OCI-LY1 (cell line): ENCODE measurements around the gene LMX1B.

Experiments
- H2AFZ ChIP-seq: fragments of 200-600 bp; sonication (generic), shearing (Covaris generic); 2 replicates; pipeline ENCODE4 v1.6.0; 2014; ENCODE audit warnings: antibody characterized with exemption, mild to moderate bottlenecking, low read length
- H3F3A ChIP-seq: fragments of 200-600 bp; sonication (generic), shearing (Covaris generic); 2 replicates; pipeline ENCODE4 v1.6.0; 2014; ENCODE audit warnings: mild to moderate bottlenecking, antibody characterized with exemption, low read length, moderate library complexity; ENCODE audit not compliant: insufficient read depth
- H3K27ac ChIP-seq: fragments of 200-600 bp; sonication (generic); 2 replicates; pipeline ENCODE4 v1.5.1; 2014; ENCODE audit warnings: low read length, mixed run types, mild to moderate bottlenecking, low read depth; ENCODE audit not compliant: poor library complexity, severe bottlenecking
- H3K27me3 ChIP-seq: fragments of 200-600 bp; sonication (generic); 2 replicates; pipeline ENCODE4 v1.6.0; 2014; ENCODE audit warnings: antibody characterized with exemption, mild to moderate bottlenecking, low read length, moderate library complexity; ENCODE audit not compliant: insufficient read depth
- H3K36me3 ChIP-seq: fragments of 200-600 bp; sonication (generic); 2 replicates; pipeline ENCODE4 v1.6.1; 2014; ENCODE audit warnings: mild to moderate bottlenecking, antibody characterized with exemption, low read length, moderate library complexity, mixed read lengths; ENCODE audit not compliant: insufficient read depth
- H3K4me1 ChIP-seq: fragments of 200-600 bp; sonication (generic); 2 replicates; pipeline ENCODE4 v1.5.1; 2014; ENCODE audit warnings: mild to moderate bottlenecking, low read length, moderate library complexity; ENCODE audit not compliant: insufficient read depth, severe bottlenecking
- H3K4me2 ChIP-seq: fragments of 200-600 bp; sonication (generic), shearing (Covaris generic); 2 replicates; pipeline ENCODE4 v1.6.1; 2014; ENCODE audit warnings: low read length
- H3K4me3 ChIP-seq: fragments of 200-600 bp; sonication (generic); 2 replicates; pipeline ENCODE4 v1.5.1; 2014; ENCODE audit warnings: low read length, low read depth, mild to moderate bottlenecking, mixed read lengths; ENCODE audit not compliant: poor library complexity, severe bottlenecking
- H3K79me2 ChIP-seq: fragments of 200-600 bp; shearing (Covaris generic); 2 replicates; pipeline ENCODE4 v1.6.1; 2016; ENCODE audit warnings: mixed run types, low read length, mixed read lengths; ENCODE audit not compliant: insufficient read depth
- H3K9ac ChIP-seq: fragments of 200-600 bp; sonication (generic), shearing (Covaris generic); 2 replicates; pipeline ENCODE4 v1.6.1; 2014; ENCODE audit warnings: mild to moderate bottlenecking, low read length, mixed read lengths
- H3K9me2 ChIP-seq: fragments of 200-600 bp; sonication (generic), shearing (Covaris generic); 2 replicates; pipeline ENCODE4 v1.6.1; 2014; ENCODE audit warnings: low read depth, mild to moderate bottlenecking, low read length, mixed read lengths
- H3K9me3 ChIP-seq: fragments of 200-600 bp; shearing (Covaris generic); 2 replicates; pipeline ENCODE4 v1.6.1; 2014; ENCODE audit warnings: low read length, mixed read lengths
- H4K20me1 ChIP-seq: fragments of 200-600 bp; sonication (generic), shearing (Covaris generic); 2 replicates; pipeline ENCODE4 v1.6.0; 2016; ENCODE audit warnings: mild to moderate bottlenecking, low read length; ENCODE audit not compliant: insufficient read depth
- CTCF ChIP-seq: fragments of 200-600 bp; sonication (generic), shearing (Covaris generic); IDR thresholded peaks from 2 replicates; pipeline ENCODE4 v1.5.1; 2017; ENCODE audit warnings: mild to moderate bottlenecking, antibody characterized with exemption, low read length, moderate library complexity, mixed read lengths
- EZH2 ChIP-seq: fragments of 200-600 bp; sonication (generic), shearing (Covaris generic); IDR thresholded peaks from 2 replicates; pipeline ENCODE4 v1.8.0; 2017; ENCODE audit warnings: borderline replicate concordance, mixed run types, mild to moderate bottlenecking, antibody characterized with exemption, low read length, moderate library complexity, mixed read lengths

Gene LMX1B

GRCh38 chr9:126695701-126696400, 82.1 kb downstream of the LMX1B start:
- no peak overlapping the region for H2AFZ ChIP-seq
- no peak overlapping the region for H3K4me2 ChIP-seq
- no peaks in the 10 kb centered on the region for H3K36me3 ChIP-seq
- H3K79me2 ChIP-seq: no peaks in the 10 kb centered on the region
- H3F3A ChIP-seq: no peaks in the 10 kb centered on the region
- no peak overlapping the region for H3K27ac ChIP-seq
- H3K9me3 ChIP-seq: no peaks in the 10 kb centered on the region
- no peaks in the 10 kb centered on the region for H4K20me1 ChIP-seq
- H3K9me2 ChIP-seq: no peaks in the 10 kb centered on the region
- no peak overlapping the region for H3K4me3 ChIP-seq
- H3K9ac ChIP-seq: no peak overlapping the region
- 0 out of 2 replicates have a peak, but pooled peaks cover 9% of the 10 kb centered on the region for H3K27me3 ChIP-seq
- TF ChIP-seq CTCF (no peak), EZH2 (no peak)
- no peaks in the 10 kb centered on the region for H3K4me1 ChIP-seq

GRCh38 chr9:126696401-126697145, 82.8 kb downstream of the LMX1B start:
- Histone ChIP-seq H3K9me3 (no peaks in the 10 kb centered on the region), H4K20me1 (no peaks in the 10 kb centered on the region), H3K27ac (no peak overlapping the region), H3F3A (no peaks in the 10 kb centered on the region), H3K27me3 (0 out of 2 replicates have a peak, but pooled peaks cover 9% of the 10 kb centered on the region), H2AFZ (no peak overlapping the region), H3K4me2 (no peak overlapping the region), H3K9ac (no peak overlapping the region), H3K79me2 (no peaks in the 10 kb centered on the region), H3K4me3 (no peak overlapping the region), H3K9me2 (no peaks in the 10 kb centered on the region), H3K36me3 (no peaks in the 10 kb centered on the region), H3K4me1 (no peaks in the 10 kb centered on the region)
- TF ChIP-seq EZH2: no peak
- no peak for TF ChIP-seq CTCF

GRCh38 chr9:126697330-126697729, 83.6 kb downstream of the LMX1B start:
- Histone ChIP-seq H3K79me2 (no peaks in the 10 kb centered on the region), H3K4me1 (no peaks in the 10 kb centered on the region), H3K4me2 (no peak overlapping the region), H4K20me1 (no peaks in the 10 kb centered on the region), H3K9me3 (no peaks in the 10 kb centered on the region), H2AFZ (no peak overlapping the region), H3K27ac (no peak overlapping the region), H3K9me2 (no peaks in the 10 kb centered on the region), H3K36me3 (no peaks in the 10 kb centered on the region), H3K27me3 (0 out of 2 replicates have a peak, but pooled peaks cover 13% of the 10 kb centered on the region), H3K9ac (no peak overlapping the region), H3F3A (no peaks in the 10 kb centered on the region), H3K4me3 (no peak overlapping the region)
- TF ChIP-seq CTCF: no peak
- TF ChIP-seq EZH2: no peak
